NCI-H1105 treated with DMSO at 0.1 percent for 48 hours (cell line): ENCODE data around the gene DNASE1L3.

Experiments
- DNase-seq: peaks from one replicate; lab custom pipeline; 2025; lab: John Stamatoyannopoulos, UW

Gene DNASE1L3

GRCh38 chr3:58158442-58159153 is 52.2 kb downstream of the DNASE1L3 start:
- DNase-seq: no peak

GRCh38 chr3:58157700-58158099 is 53.1 kb downstream of the DNASE1L3 start:
- DNase-seq: no peak

GRCh38 chr3:58155838-58156237 is 54.9 kb downstream of the DNASE1L3 start:
- no peak for DNase-seq

GRCh38 chr3:58154626-58155449 is 55.9 kb downstream of the DNASE1L3 start:
- DNase-seq: no peak

GRCh38 chr3:58153371-58153770 is 57.4 kb downstream of the DNASE1L3 start:
- DNase-seq: no peak

- DNase-seq: no peak
These were observed 58.4 kb downstream of the DNASE1L3 start for GRCh38 chr3:58152225-58153015.

- DNase-seq: no peak
These were observed 59.1 kb downstream of the DNASE1L3 start for GRCh38 chr3:58151637-58152036.

GRCh38 chr3:58150810-58151199 is 60.0 kb downstream of the DNASE1L3 start:
- no peak for DNase-seq

GRCh38 chr3:58150130-58150809 is 60.5 kb downstream of the DNASE1L3 start:
- DNase-seq: no peak

GRCh38 chr3:58148049-58148448 is 62.7 kb downstream of the DNASE1L3 start:
- DNase-seq: no peak

- no peak for DNase-seq
These were observed 66.1 kb downstream of the DNASE1L3 start for GRCh38 chr3:58144478-58145325.

- DNase-seq: no peak
These were observed 67.2 kb downstream of the DNASE1L3 start for GRCh38 chr3:58143417-58144055.
